WTC11 (cell line): ENCODE results near the gene DNAH1. TPM values are rescaled to one million over a fixed set of nuclear protein-coding genes. Genes with fewer than 3 reads are reported as not detected.

Experiments used
- ATAC-seq: fragments of 200-7000 bp; cut with Tn5 transposase; 2 replicates; pipeline ENCODE4 v1.10.0; 2021; ENCODE audit warnings: mild to moderate bottlenecking, moderate library complexity
- CTCF ChIA-PET: fragments of 300-600 bp; sonication (Branson Sonifier 250); formaldehyde crosslinking; loops from one replicate; lab custom pipeline; 2021; ENCODE audit warnings: antibody characterized with exemption; lab: Charles Lee
- POLR2A ChIA-PET: fragments of 350-600 bp; sonication (Branson Sonifier 250); formaldehyde crosslinking; loops from one replicate; lab custom pipeline; 2021; ENCODE audit warnings: antibody characterized with exemption; lab: Charles Lee
- DNase-seq: peaks from one replicate; pipeline ENCODE4 v3.0.0; 2021; ENCODE audit warnings: low spot score
- H3K27ac Mint-ChIP-seq: 2 replicates; pipeline ENCODE4 v1.8.0; 2021; ENCODE audit warnings: mixed read lengths
- H3K27me3 Mint-ChIP-seq: 2 replicates; pipeline ENCODE4 v1.8.0; 2021; ENCODE audit warnings: low read depth, mild to moderate bottlenecking, moderate library complexity, mixed read lengths
- H3K36me3 Mint-ChIP-seq: 2 replicates; pipeline ENCODE4 v1.8.0; 2021; ENCODE audit warnings: mixed read lengths
- H3K4me1 Mint-ChIP-seq: 2 replicates; pipeline ENCODE4 v1.8.0; 2022; ENCODE audit warnings: mixed read lengths
- H3K4me3 Mint-ChIP-seq: 2 replicates; pipeline ENCODE4 v1.8.0; 2021; ENCODE audit warnings: mild to moderate bottlenecking, moderate library complexity, mixed read lengths
- H3K9me3 Mint-ChIP-seq: 2 replicates; pipeline ENCODE4 v1.8.0; 2021; ENCODE audit warnings: mixed read lengths
- CDX4 ChIP-seq: fragments of 250-450 bp; sonication (Bioruptor Pico); IDR thresholded peaks from 2 replicates; pipeline ENCODE4 v1.9.0; 2021; ENCODE audit warnings: moderate library complexity, mild to moderate bottlenecking, inconsistent platforms, borderline replicate concordance
- CREB1 ChIP-seq: sonication (generic); formaldehyde crosslinking; IDR thresholded peaks from 2 replicates; pipeline ENCODE4 v1.8.0; 2023; ENCODE audit warnings: mild to moderate bottlenecking, missing genetic modification reagents
- E2F5 ChIP-seq: sonication (generic); formaldehyde crosslinking; IDR thresholded peaks from 2 replicates; pipeline ENCODE4 v1.8.1; 2022; ENCODE audit warnings: mild to moderate bottlenecking, moderate library complexity, missing genetic modification reagents
- ELF4 ChIP-seq: sonication (generic); formaldehyde crosslinking; IDR thresholded peaks from 2 replicates; pipeline ENCODE4 v1.8.1; 2022; ENCODE audit warnings: low read depth, mild to moderate bottlenecking, moderate library complexity, missing genetic modification reagents
- GABPB1 ChIP-seq: sonication (generic); formaldehyde crosslinking; IDR thresholded peaks from 2 replicates; pipeline ENCODE4 v1.8.1; 2023; ENCODE audit warnings: mild to moderate bottlenecking, missing genetic modification reagents
- GRHL2 ChIP-seq: fragments of 250-450 bp; sonication (Bioruptor Pico); IDR thresholded peaks from 2 replicates; pipeline ENCODE4 v1.8.0; 2022; ENCODE audit warnings: mild to moderate bottlenecking, moderate library complexity; ENCODE audit not compliant: insufficient replicate concordance, severe bottlenecking
- JUN ChIP-seq: sonication (generic); formaldehyde crosslinking; IDR thresholded peaks from 2 replicates; pipeline ENCODE4 v1.8.0; 2023; ENCODE audit warnings: mild to moderate bottlenecking, missing genetic modification reagents
- MAX ChIP-seq: sonication (generic); formaldehyde crosslinking; IDR thresholded peaks from 2 replicates; pipeline ENCODE4 v1.8.0; 2022; ENCODE audit warnings: mild to moderate bottlenecking, missing genetic modification reagents
- MXD4 ChIP-seq: fragments of 250-450 bp; sonication (Bioruptor Pico); IDR thresholded peaks from 2 replicates; pipeline ENCODE4 v1.8.0; 2021; ENCODE audit warnings: mild to moderate bottlenecking, moderate library complexity, borderline replicate concordance
- MYBL2 ChIP-seq: sonication (generic); formaldehyde crosslinking; IDR thresholded peaks from 2 replicates; pipeline ENCODE4 v1.8.1; 2023; ENCODE audit warnings: mild to moderate bottlenecking, moderate library complexity, missing genetic modification reagents
- PREB ChIP-seq: sonication (generic); formaldehyde crosslinking; IDR thresholded peaks from 2 replicates; pipeline ENCODE4 v1.8.1; 2022; ENCODE audit warnings: mild to moderate bottlenecking, missing genetic modification reagents, moderate library complexity, borderline replicate concordance
- RELA ChIP-seq: sonication (generic); formaldehyde crosslinking; IDR thresholded peaks from 2 replicates; pipeline ENCODE4 v1.8.1; 2022; ENCODE audit warnings: missing genetic modification reagents, mild to moderate bottlenecking, borderline replicate concordance
- RORB ChIP-seq: fragments of 250-450 bp; sonication (Bioruptor Pico); IDR thresholded peaks from 2 replicates; pipeline ENCODE4 v1.9.0; 2021; ENCODE audit warnings: mild to moderate bottlenecking
- SMAD3 ChIP-seq: sonication (generic); formaldehyde crosslinking; IDR thresholded peaks from 2 replicates; pipeline ENCODE4 v1.8.0; 2022; ENCODE audit warnings: missing genetic modification reagents, mild to moderate bottlenecking, borderline replicate concordance
- SMAD4 ChIP-seq: sonication (generic); formaldehyde crosslinking; IDR thresholded peaks from 2 replicates; pipeline ENCODE4 v1.8.0; 2022; ENCODE audit warnings: mild to moderate bottlenecking, missing genetic modification reagents
- SOX15 ChIP-seq: fragments of 250-450 bp; sonication (Bioruptor Pico); IDR thresholded peaks from 2 replicates; pipeline ENCODE4 v1.9.0; 2021; ENCODE audit warnings: mild to moderate bottlenecking
- SP1 ChIP-seq: sonication (generic); formaldehyde crosslinking; conservative IDR thresholded peaks from 2 replicates; pipeline ENCODE4 v1.8.1; 2022; ENCODE audit warnings: missing genetic modification reagents
- STAT6 ChIP-seq: sonication (generic); formaldehyde crosslinking; conservative IDR thresholded peaks from 2 replicates; pipeline ENCODE4 v1.8.1; 2023; ENCODE audit warnings: mild to moderate bottlenecking, low read depth, missing genetic modification reagents, moderate library complexity
- USF1 ChIP-seq: sonication (generic); formaldehyde crosslinking; IDR thresholded peaks from 2 replicates; pipeline ENCODE4 v1.8.0; 2022; ENCODE audit warnings: mild to moderate bottlenecking, missing genetic modification reagents
- ZMAT4 ChIP-seq: fragments of 250-450 bp; sonication (Bioruptor Pico); IDR thresholded peaks from 2 replicates; pipeline ENCODE4 v1.9.0; 2021; ENCODE audit warnings: mild to moderate bottlenecking
- ZNF232 ChIP-seq: sonication (generic); formaldehyde crosslinking; IDR thresholded peaks from 2 replicates; pipeline ENCODE4 v1.8.0; 2022; ENCODE audit warnings: mild to moderate bottlenecking, missing genetic modification reagents
- ZNF423 ChIP-seq: fragments of 250-450 bp; sonication (Bioruptor Pico); IDR thresholded peaks from 2 replicates; pipeline ENCODE4 v2.1.2; 2022; ENCODE audit warnings: mild to moderate bottlenecking, moderate library complexity
- ZNF532 ChIP-seq: fragments of 250-450 bp; sonication (Bioruptor Pico); IDR thresholded peaks from 2 replicates; pipeline ENCODE4 v1.9.0; 2021; ENCODE audit warnings: mild to moderate bottlenecking, borderline replicate concordance
- total RNA-seq: library from RNA; stranded (reverse); gene quantifications from 3 replicates; pipeline ENCODE4 v1.2.3, GENCODE V29; 2021

DNAH1 gene
- total RNA-seq, 1 experiment from 2014 or later, result 1.5 TPM

- TF ChIP-seq ZNF423 (CRISPR knock-in tag), result peak; percentile 40
- peak; percentile 89 for TF ChIP-seq SP1 (CRISPR knock-in tag)
- TF ChIP-seq STAT6, result no peak
- TF ChIP-seq SMAD3 (CRISPR knock-in tag), result no peak
- TF ChIP-seq GRHL2 (CRISPR knock-in tag), result no peak
- TF ChIP-seq SMAD4 (CRISPR knock-in tag), result no peak
- TF ChIP-seq MAX, result peak; percentile 61; the same call in 1 of the 2 replicates
- no peak for TF ChIP-seq MXD4
- no peak for TF ChIP-seq JUN (CRISPR knock-in tag)
- TF ChIP-seq ELF4 (CRISPR knock-in tag), result no peak
- no peak for TF ChIP-seq PREB
- TF ChIP-seq GABPB1 (CRISPR knock-in tag), result 0 out of 2 replicates have a peak, but pooled peaks have one; percentile 11
- TF ChIP-seq RORB (CRISPR knock-in tag), result no peak
- no peak for TF ChIP-seq MYBL2 (CRISPR knock-in tag)
- no peak for TF ChIP-seq SOX15
- 0 out of 2 replicates have a peak, but pooled peaks have one; percentile 37 for TF ChIP-seq E2F5 (CRISPR knock-in tag)
- TF ChIP-seq ZNF232 (CRISPR knock-in tag), result no peak
- TF ChIP-seq RELA (CRISPR knock-in tag), result 0 out of 2 replicates have a peak, but pooled peaks have one; percentile 26
- no peak for TF ChIP-seq CREB1
- DNase-seq, result peak; percentile 83
- ATAC-seq, result peak; percentile 88
- POLR2A ChIA-PET, result no interaction called here
- no peaks in the 10 kb centered on the region; the same call in 1 of the 2 replicates for H3K27me3 Mint-ChIP-seq
- H3K36me3 Mint-ChIP-seq, result no peaks in the 10 kb centered on the region
- H3K9me3 Mint-ChIP-seq, result no peaks in the 10 kb centered on the region
- peak within 1 kb of the TSS; percentile 16; the same call in 1 of the 2 replicates for H3K4me3 Mint-ChIP-seq
- no peak within 1 kb of the TSS for H3K27ac Mint-ChIP-seq
- H3K4me1 Mint-ChIP-seq, result peaks cover 11% of the 10 kb centered on the region; the same call in 1 of the 2 replicates
- CTCF ChIA-PET, result interaction anchor here (1.0 to 7.4 kb wide), 12 partner anchors 13 to 409 kb away, joined by 3 to 82 read pairs (median 5); no protein-coding TSS in a partner anchor
Measured at GRCh38 chr3:52444860-52445793, 129.0 kb downstream of the DNAH1 start, which contains the start of gene SEMA3G. Gene SEMA3G, minus strand, starts transcription at chr3:52445103. Its CDS starts 76 bp downstream, at chr3:52445027.

- DNase-seq, result no peak
- peaks cover 11% of the 10 kb centered on the region; the same call in 1 of the 2 replicates for H3K4me1 Mint-ChIP-seq
- H3K27ac Mint-ChIP-seq, result no peak overlapping the region
- H3K36me3 Mint-ChIP-seq, result no peaks in the 10 kb centered on the region
- ChIA-PET POLR2A (no interaction called here), CTCF (interaction anchor here (0.8 to 7.4 kb wide), 22 partner anchors 7 to 450 kb away, joined by 3 to 82 read pairs (median 4); partner anchors contain the start of genes RPL29 and TLR9)
- no peak overlapping the region for H3K4me3 Mint-ChIP-seq
- no peak for ATAC-seq
- H3K27me3 Mint-ChIP-seq, result no peaks in the 10 kb centered on the region; the same call in 1 of the 2 replicates
- no peaks in the 10 kb centered on the region for H3K9me3 Mint-ChIP-seq
- TF ChIP-seq USF1 (CRISPR knock-in tag) (no peak), ZNF532 (CRISPR knock-in tag) (no peak), CDX4 (CRISPR knock-in tag) (no peak), ZNF232 (CRISPR knock-in tag) (no peak), ZMAT4 (CRISPR knock-in tag) (no peak)
Measured at GRCh38 chr3:52446042-52446441, 129.9 kb downstream of the DNAH1 start.
